ENCODE measurements around the gene TSKU.

TSKU gene

DNA sequence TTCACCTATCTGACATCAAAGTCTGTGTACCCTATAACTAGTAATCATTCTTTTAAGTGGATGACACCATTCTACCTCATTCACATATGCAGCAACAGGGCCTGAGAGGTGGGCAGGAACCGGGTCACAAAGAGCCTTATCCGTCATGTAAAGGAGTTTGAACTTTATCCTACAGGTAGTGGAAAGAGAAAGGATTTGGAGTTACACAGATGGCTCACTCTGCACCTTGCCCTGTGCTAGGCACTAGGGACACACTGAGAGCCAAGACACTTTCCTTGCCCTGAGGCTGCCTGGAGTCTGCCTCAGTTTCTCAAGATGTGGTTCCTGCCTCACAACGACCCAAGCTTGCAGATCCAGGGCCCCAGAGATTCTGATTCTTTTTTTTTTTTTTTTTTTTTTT, 63.3 kb downstream of the TSKU start:
- Histone ChIP-seq H3K27me3 (ENCODE audit: control insufficient read depth, insufficient read depth, low read length) (0 out of 2 replicates have a peak, but pooled peaks cover 3% of the 10 kb centered on the region), H3K9ac (ENCODE audit: low read length) (no peak overlapping the region), H3K4me3 (ENCODE audit: low read depth, low read length) (no peak overlapping the region), H3K4me1 (ENCODE audit: control insufficient read depth, insufficient read depth, low read length) (no peaks in the 10 kb centered on the region), H3K36me3 (ENCODE audit: control insufficient read depth, insufficient read depth, low read length) (no peaks in the 10 kb centered on the region), H3K27ac (ENCODE audit: low read depth, low read length) (no peak overlapping the region), H3K9me3 (ENCODE audit: control insufficient read depth, insufficient read depth, low read depth, low read length) (no peaks in the 10 kb centered on the region)
